DND-41 (cell line): Measurements from ENCODE around the gene AFAP1L1.

Experiments
- ATAC-seq: fragments of 200-7000 bp; cut with Tn5 transposase; 3 replicates; pipeline ENCODE4 v1.9.1; 2021; ENCODE audit warnings: low read depth; ENCODE audit not compliant: insufficient read depth
- DNase-seq: peaks from one replicate; pipeline ENCODE4 v3.0.0-alpha.2; 2020
- H2AFZ ChIP-seq: 2 replicates; pipeline ENCODE4 v1.6.0; 2012; ENCODE audit warnings: low read depth, low read length
- H3K27ac ChIP-seq: 2 replicates; pipeline ENCODE4 v1.5.1; 2012; ENCODE audit warnings: low read length, inconsistent platforms
- H3K27me3 ChIP-seq: fragments of 200-600 bp; sonication (generic); 2 replicates; pipeline ENCODE4 v1.6.0; 2012; ENCODE audit warnings: low read length, mild to moderate bottlenecking, inconsistent platforms; ENCODE audit not compliant: insufficient read depth, poor library complexity
- H3K36me3 ChIP-seq: 2 replicates; pipeline ENCODE4 v1.5.1; 2012; ENCODE audit warnings: low read length, inconsistent platforms; ENCODE audit not compliant: insufficient read depth
- H3K4me1 ChIP-seq: 2 replicates; pipeline ENCODE4 v1.5.1; 2012; ENCODE audit warnings: mild to moderate bottlenecking, low read length; ENCODE audit not compliant: insufficient read depth
- H3K4me2 ChIP-seq: 2 replicates; pipeline ENCODE4 v1.6.0; 2012; ENCODE audit warnings: mild to moderate bottlenecking, moderate library complexity, low read length, inconsistent platforms; ENCODE audit not compliant: insufficient read depth
- H3K4me3 ChIP-seq, 2 experiments: fragments of 200-600 bp in 1 of 2; shearing (Covaris generic) in 1 of 2; 2 replicates each; pipeline ENCODE4 v1.5.1; 2012 to 2016; ENCODE audit warnings: inconsistent platforms in 2 of 2, low read length in 2 of 2, mild to moderate bottlenecking in 2 of 2, low read depth in 1 of 2, moderate library complexity in 1 of 2
- H3K79me2 ChIP-seq: 2 replicates; pipeline ENCODE4 v1.6.0; 2012; ENCODE audit warnings: low read length, inconsistent platforms; ENCODE audit not compliant: insufficient read depth
- H3K9ac ChIP-seq: 2 replicates; pipeline ENCODE4 v1.6.0; 2012; ENCODE audit warnings: low read depth, mild to moderate bottlenecking, inconsistent platforms, low read length, moderate library complexity
- H3K9me3 ChIP-seq: 2 replicates; pipeline ENCODE4 v1.5.1; 2012; ENCODE audit warnings: low read length, moderate library complexity, mild to moderate bottlenecking, inconsistent platforms; ENCODE audit not compliant: insufficient read depth, severe bottlenecking
- H4K20me1 ChIP-seq: 2 replicates; pipeline ENCODE4 v1.6.0; 2012; ENCODE audit warnings: low read length; ENCODE audit not compliant: insufficient read depth
- CTCF ChIP-seq: IDR thresholded peaks from 2 replicates; pipeline ENCODE4 v1.5.1; 2012; ENCODE audit warnings: borderline replicate concordance, low read length, moderate library complexity, mild to moderate bottlenecking; ENCODE audit not compliant: poor library complexity, severe bottlenecking; ENCODE audit errors: extremely low read depth
- EZH2 ChIP-seq: IDR thresholded peaks from 3 replicates; pipeline ENCODE4 v1.6.1; 2012; ENCODE audit warnings: borderline replicate concordance, low read depth, mild to moderate bottlenecking, moderate library complexity, low read length, inconsistent platforms; ENCODE audit not compliant: severe bottlenecking

The AFAP1L1 gene

GRCh38 chr5:149358294-149358651 lies 86.6 kb downstream of the AFAP1L1 start:
- H4K20me1 ChIP-seq = no peaks in the 10 kb centered on the region; the same call in 1 of the 2 replicates
- H3K36me3 ChIP-seq = no peaks in the 10 kb centered on the region; the same call in 1 of the 2 replicates
- H3K9me3 ChIP-seq = no peaks in the 10 kb centered on the region
- H3K9ac ChIP-seq = peak overlapping the region; percentile 85
- peaks cover 36% of the 10 kb centered on the region for H3K4me1 ChIP-seq
- peak overlapping the region; percentile 75 to 92; a peak in 3 of 4 replicates for H3K4me3 ChIP-seq
- peak overlapping the region; percentile 84 for H3K4me2 ChIP-seq
- no peak for TF ChIP-seq EZH2
- H3K27me3 ChIP-seq = no peaks in the 10 kb centered on the region
- DNase-seq (peak; percentile 54), ATAC-seq (peak; percentile 49)
- H2AFZ ChIP-seq = peak overlapping the region; percentile 96
- H3K27ac ChIP-seq = peak overlapping the region; percentile 64
- peaks cover 8% of the 10 kb centered on the region for H3K79me2 ChIP-seq

DNA sequence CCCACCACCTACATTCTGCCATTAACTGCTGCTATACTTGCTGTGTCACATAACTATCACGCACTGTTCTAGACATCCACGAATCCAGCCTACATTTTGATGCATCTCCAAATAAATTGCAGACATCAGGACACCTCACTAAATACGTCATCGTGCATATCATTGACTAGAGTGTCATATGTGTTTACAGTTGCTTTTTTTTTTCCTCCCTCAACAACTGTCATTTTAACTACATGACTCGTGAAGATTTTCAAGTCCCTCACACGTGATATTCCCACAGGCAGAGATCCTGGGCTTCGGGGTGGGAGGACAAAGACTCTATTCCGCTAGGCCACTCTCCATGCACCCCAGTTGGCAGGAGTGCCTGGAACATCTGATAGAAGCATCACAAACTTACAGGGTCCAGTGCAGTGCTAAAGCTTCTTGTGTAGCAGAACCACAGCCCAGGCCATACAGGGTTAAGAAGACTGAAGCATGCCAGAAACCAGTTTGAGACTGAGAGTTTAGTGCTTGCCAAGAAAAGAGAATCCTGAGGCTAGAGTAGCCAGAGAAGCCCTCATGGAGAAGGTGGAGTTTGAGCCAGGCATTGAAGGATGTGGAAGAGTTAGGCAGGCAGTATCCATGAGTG lies 87.3 kb downstream of the AFAP1L1 start:
- TF ChIP-seq EZH2 = no peak
- no peak for TF ChIP-seq CTCF
- DNase-seq (no peak), ATAC-seq (no peak)
- Histone ChIP-seq H3K27ac (peak overlapping the region; percentile 64; the same call in 1 of the 2 replicates), H3K4me3 (peak overlapping the region; percentile 75 to 92; a peak in 3 of 4 replicates), H3K9me3 (no peaks in the 10 kb centered on the region), H3K79me2 (peaks cover 8% of the 10 kb centered on the region), H3K4me1 (peaks cover 36% of the 10 kb centered on the region), H4K20me1 (no peaks in the 10 kb centered on the region), H3K4me2 (peak overlapping the region; percentile 84), H3K9ac (peak overlapping the region; percentile 85), H3K27me3 (no peaks in the 10 kb centered on the region), H2AFZ (no peak overlapping the region), H3K36me3 (no peaks in the 10 kb centered on the region)

GRCh38 chr5:149360272-149360671 lies 88.6 kb downstream of the AFAP1L1 start:
- no peaks in the 10 kb centered on the region for H3K36me3 ChIP-seq
- no peak for TF ChIP-seq EZH2
- TF ChIP-seq CTCF = no peak
- no peak for DNase-seq
- ATAC-seq = no peak
- no peak overlapping the region for H2AFZ ChIP-seq
- no peak overlapping the region for H3K9ac ChIP-seq
- H3K27ac ChIP-seq = no peak overlapping the region
- peaks cover 8% of the 10 kb centered on the region for H3K79me2 ChIP-seq
- H3K9me3 ChIP-seq = no peaks in the 10 kb centered on the region
- no peak overlapping the region for H3K4me3 ChIP-seq
- no peaks in the 10 kb centered on the region for H4K20me1 ChIP-seq
- H3K4me1 ChIP-seq = peaks cover 36% of the 10 kb centered on the region
- no peak overlapping the region for H3K4me2 ChIP-seq
- no peaks in the 10 kb centered on the region for H3K27me3 ChIP-seq

DNA sequence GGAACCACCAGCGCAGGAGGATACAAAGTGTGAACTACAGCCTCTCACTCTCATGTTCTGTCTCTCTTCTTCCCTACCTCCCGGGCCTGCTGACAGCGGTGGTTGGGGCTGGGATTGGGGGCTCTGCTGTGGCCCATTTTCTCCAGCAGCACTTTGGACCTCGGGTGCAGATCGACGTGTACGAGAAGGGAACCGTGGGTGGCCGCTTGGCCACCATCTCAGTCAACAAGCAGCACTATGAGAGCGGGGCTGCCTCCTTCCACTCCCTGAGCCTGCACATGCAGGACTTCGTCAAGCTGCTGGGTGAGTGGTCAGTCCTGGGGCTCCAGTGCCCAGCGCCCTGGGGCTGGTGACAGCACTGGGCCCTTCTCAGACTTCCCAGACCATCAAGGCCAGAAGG lies 90.9 kb downstream of the AFAP1L1 start:
- DNase-seq = no peak
- H4K20me1 ChIP-seq = no peaks in the 10 kb centered on the region; the same call in 1 of the 2 replicates
- H3K9ac ChIP-seq = no peak overlapping the region
- no peak overlapping the region for H3K27ac ChIP-seq
- H3K79me2 ChIP-seq = peaks cover 8% of the 10 kb centered on the region
- TF ChIP-seq CTCF = no peak
- no peaks in the 10 kb centered on the region for H3K9me3 ChIP-seq
- H3K4me3 ChIP-seq = no peak overlapping the region
- no peak overlapping the region for H2AFZ ChIP-seq
- ATAC-seq = no peak
- peaks cover 22% of the 10 kb centered on the region for H3K4me1 ChIP-seq
- no peaks in the 10 kb centered on the region for H3K27me3 ChIP-seq
- no peak overlapping the region for H3K4me2 ChIP-seq
- no peaks in the 10 kb centered on the region for H3K36me3 ChIP-seq
